Esophagus squamous epithelium (tissue), 5 donors: Measurements from ENCODE around the gene ATP1B3. TPM values are rescaled to one million over a fixed set of nuclear protein-coding genes. Genes with fewer than 3 reads are reported as not detected.
A peak's percentile ranks its signal among the peaks of the same experiment; 100 is the strongest.

Experiments used
- DNase-seq: peaks from one replicate; lab custom pipeline; 2025; lab: John Stamatoyannopoulos, UW
- H3K27ac ChIP-seq, 4 donors: fragments of 200-600 bp; sonication (generic); one replicate each; pipeline ENCODE4 v1.5.1; 2016 to 2019; ENCODE audit warnings: mild to moderate bottlenecking in 1 of 4
- H3K27me3 ChIP-seq, 4 donors: fragments of 200-600 bp; sonication (generic); 1 replicate in 3 of 4; 2 replicates in 1 of 4; pipeline versions ENCODE4 v1.5.1 to v1.6.0; 2017 to 2021; ENCODE audit warnings: antibody characterized with exemption in 1 of 4
- H3K36me3 ChIP-seq, 3 donors: fragments of 200-600 bp; sonication (generic); one replicate each; pipeline ENCODE4 v1.5.1; 2016 to 2019
- H3K4me1 ChIP-seq, 3 donors: fragments of 200-600 bp; sonication (generic); one replicate each; pipeline ENCODE4 v1.5.1; 2017 to 2019
- H3K4me3 ChIP-seq, 4 donors: fragments of 200-600 bp; sonication (generic); 1 replicate in 3 of 4; 2 replicates in 1 of 4; pipeline ENCODE4 v1.5.1; 2016 to 2019; ENCODE audit warnings: mild to moderate bottlenecking in 2 of 4, moderate library complexity in 1 of 4
- H3K9me3 ChIP-seq, 3 donors: fragments of 200-600 bp; sonication (generic); one replicate each; pipeline ENCODE4 v1.5.1; 2016 to 2019
- POLR2A ChIP-seq, 4 donors: fragments of 450-650 bp; IDR thresholded peaks; one replicate each; pipeline ENCODE4 v1.6.1; 2017; ENCODE audit warnings: antibody characterized with exemption in 4 of 4, mild to moderate bottlenecking in 4 of 4, moderate library complexity in 3 of 4
- WGBS, 2 donors: methylation state at CpG; one replicate each; pipeline ENCODE4 v1.1.5; 2018; 5-methylcytosine and 5-hydroxymethylcytosine counted together
- intact Hi-C: fragments of 100-400 bp; cut with DNase I; formaldehyde crosslinking; loops from one replicate; pipeline ENCODE4 v1.15.0; 2022
- total RNA-seq, 4 donors: library from RNA; depleted of rRNA; stranded (reverse); fragments of >200 nt; gene quantifications; one replicate each; pipeline ENCODE4 v1.1.0, GENCODE V29; 2016
- TF ChIP-seq, protein P1 (sequence below), 6 experiments: fragments of 450-650 bp in 4 of 6; fragments of 200-600 bp in 2 of 6; sonication (generic) in 2 of 6; IDR thresholded peaks; one replicate each; pipeline ENCODE4 v1.5.1; 2016 to 2019; ENCODE audit warnings: antibody characterized with exemption in 6 of 6, mild to moderate bottlenecking in 4 of 6, moderate library complexity in 4 of 6
- donor health status: DM: yes; HTN: yes; CAD: no.

The ATP1B3 gene
- total RNA-seq, 4 donors from 2014 or later, result 61.0 to 160 (median 126) TPM

DNA sequence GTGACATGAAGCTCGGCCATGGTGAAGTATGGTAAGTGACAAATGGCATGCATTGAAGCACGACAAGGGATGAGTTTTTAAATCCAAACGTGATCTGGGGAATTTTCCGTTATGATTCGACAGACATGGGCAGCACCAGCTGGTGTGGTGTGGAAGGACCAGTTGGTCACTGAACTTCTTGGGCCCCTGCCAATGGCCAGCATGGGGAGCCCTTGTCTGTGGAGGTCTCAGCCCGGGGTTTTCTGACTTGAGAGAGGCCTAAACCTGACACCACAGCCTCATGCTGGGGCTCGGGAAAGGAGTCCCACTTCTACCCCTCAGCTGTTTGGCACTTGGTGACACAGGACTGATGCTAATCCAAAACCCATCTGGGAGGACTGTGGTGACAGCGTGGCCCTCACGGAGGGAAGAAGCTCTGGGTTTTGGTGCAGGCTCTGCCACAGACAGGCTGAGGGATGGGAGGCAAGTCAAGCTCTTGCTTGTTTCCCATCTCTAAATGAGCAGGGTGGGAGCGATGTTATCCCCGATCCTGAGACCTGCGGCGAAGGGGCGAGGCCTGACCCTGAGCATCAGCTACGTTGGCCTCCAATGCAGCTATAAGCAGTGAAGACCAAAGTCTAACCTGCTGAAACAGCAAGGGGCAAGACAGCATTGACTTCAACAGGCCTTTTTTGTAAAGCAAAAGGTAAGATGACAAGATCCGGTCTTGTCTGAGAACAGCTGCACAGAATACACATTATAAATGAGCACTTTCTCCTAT lies 69.5 kb downstream of the ATP1B3 start:
- no peaks in the 10 kb centered on the region for H3K9me3 ChIP-seq
- H3K27ac ChIP-seq, result no peak overlapping the region
- no peaks in the 10 kb centered on the region for H3K27me3 ChIP-seq
- TF ChIP-seq POLR2A (IDR thresholded peaks at IDR 0.05), result no peak
- peaks cover 0 to 9% (median 4%) of the 10 kb centered on the region in 3 donors for H3K4me1 ChIP-seq
- H3K36me3 ChIP-seq, result peaks cover 0 to 6% (median 0%) of the 10 kb centered on the region in 3 donors
- WGBS, 2 donors, result 82 to 88% methylated on average over 5 to 7 of the region's 16 CpGs
- H3K4me3 ChIP-seq, result no peak overlapping the region
- intact Hi-C loops, result no loop called here
- no peak for DNase-seq

DNA sequence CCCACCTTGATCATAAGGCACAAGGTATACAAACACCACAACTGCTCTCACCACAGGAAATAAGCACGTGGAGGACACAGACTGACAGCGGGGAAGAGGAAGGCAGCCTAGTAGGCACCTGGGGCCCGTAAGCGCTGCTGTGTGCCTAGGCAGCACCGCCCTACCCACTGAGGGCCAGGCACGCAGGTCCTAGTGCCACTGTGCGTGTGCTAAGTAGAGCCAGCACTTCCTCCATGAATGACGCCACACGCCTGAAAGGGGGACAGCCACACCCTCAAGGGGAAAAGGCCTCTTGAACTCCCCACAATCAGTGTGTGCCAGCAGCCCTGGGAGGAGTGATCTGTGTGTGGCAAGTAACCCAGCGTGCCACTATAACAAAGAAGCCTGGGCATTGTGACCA lies 73.0 kb downstream of the ATP1B3 start:
- H3K9me3 ChIP-seq, result no peaks in the 10 kb centered on the region
- peaks cover 0 to 25% (median 0%) of the 10 kb centered on the region in 3 donors for H3K36me3 ChIP-seq
- WGBS, 2 donors, result 88 to 100% methylated on average over 1 to 4 of the region's 10 CpGs
- no peaks in the 10 kb centered on the region for H3K27me3 ChIP-seq
- no peak overlapping the region for H3K4me3 ChIP-seq
- no peak for DNase-seq
- peaks cover 0 to 29% (median 7%) of the 10 kb centered on the region in 3 donors for H3K4me1 ChIP-seq
- H3K27ac ChIP-seq, result no peak overlapping the region
- intact Hi-C loops, result no loop called here
- TF ChIP-seq, protein P1, sequence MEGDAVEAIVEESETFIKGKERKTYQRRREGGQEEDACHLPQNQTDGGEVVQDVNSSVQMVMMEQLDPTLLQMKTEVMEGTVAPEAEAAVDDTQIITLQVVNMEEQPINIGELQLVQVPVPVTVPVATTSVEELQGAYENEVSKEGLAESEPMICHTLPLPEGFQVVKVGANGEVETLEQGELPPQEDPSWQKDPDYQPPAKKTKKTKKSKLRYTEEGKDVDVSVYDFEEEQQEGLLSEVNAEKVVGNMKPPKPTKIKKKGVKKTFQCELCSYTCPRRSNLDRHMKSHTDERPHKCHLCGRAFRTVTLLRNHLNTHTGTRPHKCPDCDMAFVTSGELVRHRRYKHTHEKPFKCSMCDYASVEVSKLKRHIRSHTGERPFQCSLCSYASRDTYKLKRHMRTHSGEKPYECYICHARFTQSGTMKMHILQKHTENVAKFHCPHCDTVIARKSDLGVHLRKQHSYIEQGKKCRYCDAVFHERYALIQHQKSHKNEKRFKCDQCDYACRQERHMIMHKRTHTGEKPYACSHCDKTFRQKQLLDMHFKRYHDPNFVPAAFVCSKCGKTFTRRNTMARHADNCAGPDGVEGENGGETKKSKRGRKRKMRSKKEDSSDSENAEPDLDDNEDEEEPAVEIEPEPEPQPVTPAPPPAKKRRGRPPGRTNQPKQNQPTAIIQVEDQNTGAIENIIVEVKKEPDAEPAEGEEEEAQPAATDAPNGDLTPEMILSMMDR (IDR thresholded peaks at IDR 0.05), result no peak
- TF ChIP-seq POLR2A (IDR thresholded peaks at IDR 0.05), result no peak

DNA sequence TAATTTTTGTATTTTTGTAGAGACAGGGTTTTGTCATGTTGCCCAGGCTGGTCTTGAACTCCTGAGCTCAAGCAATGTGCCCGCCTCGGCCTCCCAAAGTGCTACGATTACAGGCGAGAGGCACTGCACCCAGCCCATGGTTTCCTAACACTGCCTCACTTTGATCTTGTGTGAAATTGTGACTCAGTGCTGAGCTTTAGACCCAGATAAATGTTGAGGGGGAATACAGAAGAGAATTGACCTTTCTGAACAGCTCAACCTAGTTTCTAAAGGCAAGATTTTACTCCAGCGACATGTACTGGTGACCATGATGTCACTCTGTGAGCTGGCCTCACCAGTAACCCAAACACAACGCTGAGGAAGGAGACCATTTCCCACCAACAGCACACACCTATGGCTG lies 73.5 kb downstream of the ATP1B3 start:
- peaks cover 0 to 34% (median 7%) of the 10 kb centered on the region in 3 donors for H3K4me1 ChIP-seq
- no peaks in the 10 kb centered on the region for H3K9me3 ChIP-seq
- H3K27me3 ChIP-seq, result no peaks in the 10 kb centered on the region
- no peak for DNase-seq
- 78 to 96% methylated on average over 2 to 4 of the region's 6 CpGs for WGBS, 2 donors
- H3K4me3 ChIP-seq, result no peak overlapping the region
- TF ChIP-seq POLR2A (IDR thresholded peaks at IDR 0.05), result no peak
- TF ChIP-seq, protein P1 (IDR thresholded peaks at IDR 0.05), result no peak
- H3K36me3 ChIP-seq, result peaks cover 0 to 25% (median 0%) of the 10 kb centered on the region in 3 donors
- H3K27ac ChIP-seq, result no peak overlapping the region
- intact Hi-C loops, result no loop called here

DNA sequence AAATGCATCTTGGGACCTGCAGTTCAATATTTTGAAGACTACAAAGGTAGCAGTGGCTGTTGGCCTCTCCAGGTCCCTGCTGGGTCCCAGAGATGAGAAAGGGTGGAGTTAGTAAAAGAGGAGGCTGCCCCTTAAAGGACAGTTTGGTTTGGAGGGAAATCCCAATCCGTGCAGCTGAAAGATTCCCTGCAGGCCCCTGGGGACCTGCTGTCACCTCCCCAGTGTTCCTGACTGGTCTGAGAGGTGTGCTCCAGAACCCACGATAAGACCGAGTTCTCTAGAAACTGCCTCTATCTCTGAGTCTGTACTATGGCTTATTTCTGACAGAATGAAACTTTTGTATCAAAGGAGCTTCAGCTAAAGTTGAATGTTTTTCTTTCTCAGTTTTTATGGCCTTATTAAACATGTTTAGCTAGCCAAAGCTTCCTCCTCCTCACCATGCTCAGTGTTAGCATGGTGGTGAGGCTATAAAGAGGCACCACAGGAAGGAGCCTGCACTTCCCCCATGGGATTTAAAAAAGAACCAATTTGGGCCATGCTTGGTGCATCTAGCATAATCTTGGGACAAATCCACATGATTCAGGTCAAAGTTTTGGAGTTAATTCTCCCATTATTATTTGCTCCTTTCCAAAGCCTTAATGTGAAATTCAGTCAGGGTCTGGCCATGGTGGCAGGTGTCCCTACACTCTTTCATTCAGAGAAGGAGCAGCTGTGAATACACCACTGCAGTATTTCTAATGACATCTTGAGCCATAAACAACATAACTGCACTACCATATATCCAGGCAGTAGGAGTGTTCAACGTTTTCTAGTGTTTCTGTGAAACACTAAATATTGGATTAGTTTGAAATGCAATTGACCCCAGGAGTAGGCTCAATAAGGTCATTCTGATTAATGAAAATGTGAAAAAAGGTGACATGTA lies 74.4 kb downstream of the ATP1B3 start:
- Histone ChIP-seq H3K9me3 (no peaks in the 10 kb centered on the region), H3K36me3 (peaks cover 0 to 25% (median 0%) of the 10 kb centered on the region in 3 donors), H3K4me3 (no peak overlapping the region), H3K4me1 (peaks cover 0 to 43% (median 12%) of the 10 kb centered on the region in 3 donors), H3K27me3 (no peaks in the 10 kb centered on the region), H3K27ac (no peak overlapping the region)
- TF ChIP-seq, protein P1 (IDR thresholded peaks at IDR 0.05), result no peak
- no peak for TF ChIP-seq POLR2A (IDR thresholded peaks at IDR 0.05)
- no peak for DNase-seq
- WGBS, 2 donors, result 83 to 92% methylated on average over 4 of the region's 4 CpGs
- intact Hi-C loops, result no loop called here

DNA sequence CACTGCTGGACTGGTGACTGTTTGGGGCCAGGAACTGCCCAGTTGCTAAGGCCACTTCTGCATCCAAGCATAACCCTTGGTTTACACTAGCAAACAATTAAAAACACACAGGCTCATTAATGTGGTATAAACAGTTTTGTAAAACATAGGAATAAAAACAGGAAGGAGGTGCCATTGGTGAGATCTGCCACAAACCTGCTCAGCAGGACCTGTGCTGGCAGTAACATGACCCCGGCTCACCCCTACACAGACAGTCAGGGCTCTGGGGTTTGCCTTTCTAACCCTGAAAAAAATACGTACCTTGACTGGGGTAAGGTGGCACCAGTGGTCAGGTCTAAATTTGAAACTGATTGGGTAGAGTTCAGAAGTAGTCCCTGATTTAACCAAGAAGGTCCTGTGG lies 76.2 kb downstream of the ATP1B3 start:
- TF ChIP-seq, protein P1 (IDR thresholded peaks at IDR 0.05), result no peak
- no peak for TF ChIP-seq POLR2A (IDR thresholded peaks at IDR 0.05)
- Histone ChIP-seq H3K4me3 (no peak overlapping the region), H3K27ac (peak overlapping the region in 3 of 4 donors; percentile 13 to 61 (median 44)), H3K36me3 (peaks cover 0 to 36% (median 0%) of the 10 kb centered on the region in 3 donors), H3K27me3 (no peaks in the 10 kb centered on the region), H3K4me1 (peaks cover 0 to 44% (median 12%) of the 10 kb centered on the region in 3 donors), H3K9me3 (no peaks in the 10 kb centered on the region)
- no peak for DNase-seq
- WGBS, 2 donors, result 29 to 56% methylated on average over 1 to 2 of the region's 2 CpGs
- intact Hi-C loops, result no loop called here
